CD14-positive monocyte (primary cell): ENCODE measurements around the gene CACHD1. TPM values are rescaled to one million over a fixed set of nuclear protein-coding genes. Genes with fewer than 3 reads are reported as not detected.

Source experiments
- DNase-seq, 3 donors: peaks; one replicate each; pipeline ENCODE4 v3.0.0-alpha.2; 2011 to 2022
- H2AFZ ChIP-seq: 2 replicates; pipeline ENCODE4 v1.6.0; 2012; ENCODE audit warnings: mild to moderate bottlenecking, low read depth, low read length, inconsistent platforms; ENCODE audit not compliant: insufficient read depth, poor library complexity, severe bottlenecking
- H3K27ac ChIP-seq, 2 donors: 1 replicate in 1 of 2; 2 replicates in 1 of 2; pipeline ENCODE4 v1.5.1; 2012 to 2013; ENCODE audit warnings: low read length in 2 of 2, control low read depth in 1 of 2, inconsistent platforms in 1 of 2, low read depth in 1 of 2, mild to moderate bottlenecking in 1 of 2
- H3K27me3 ChIP-seq, 2 donors: one replicate each; pipeline versions ENCODE4 v1.6.0 to v1.6.1; 2011 to 2013; ENCODE audit warnings: low read length in 2 of 2; ENCODE audit not compliant: control insufficient read depth in 2 of 2, insufficient read depth in 2 of 2
- H3K36me3 ChIP-seq, 2 donors: replicated peaks in 1 of 2; 1 replicate in 1 of 2; 2 replicates in 1 of 2; pipeline versions ENCODE4 v1.5.1 to v1.6.1; 2012 to 2013; ENCODE audit warnings: low read length in 2 of 2, control low read depth in 1 of 2, inconsistent platforms in 1 of 2, mild to moderate bottlenecking in 1 of 2; ENCODE audit not compliant: insufficient read depth in 2 of 2, control insufficient read depth in 1 of 2
- H3K4me1 ChIP-seq, 2 donors: 1 replicate in 1 of 2; 2 replicates in 1 of 2; pipeline versions ENCODE4 v1.5.1 to v1.6.1; 2012 to 2013; ENCODE audit warnings: low read length in 2 of 2, control low read depth in 1 of 2, inconsistent platforms in 1 of 2, mild to moderate bottlenecking in 1 of 2, moderate library complexity in 1 of 2; ENCODE audit not compliant: insufficient read depth in 2 of 2, control insufficient read depth in 1 of 2
- H3K4me2 ChIP-seq: replicated peaks from 2 replicates; pipeline ENCODE3; 2012; ENCODE audit warnings: low read length, moderate library complexity, mild to moderate bottlenecking; ENCODE audit not compliant: poor library complexity, severe bottlenecking; ENCODE audit errors: extremely low read depth
- H3K4me3 ChIP-seq, 3 experiments: fragments of 200-600 bp in 1 of 3; sonication (generic) in 1 of 3; replicated peaks in 1 of 3; 1 replicate in 2 of 3; 2 replicates in 1 of 3; pipeline ENCODE4 v1.5.1; 2011 to 2013; ENCODE audit warnings: low read length in 3 of 3, mild to moderate bottlenecking in 3 of 3, control low read depth in 2 of 3, low read depth in 2 of 3, inconsistent platforms in 1 of 3, moderate library complexity in 1 of 3
- H3K79me2 ChIP-seq: 2 replicates; pipeline ENCODE4 v1.6.0; 2012; ENCODE audit warnings: mild to moderate bottlenecking, control low read depth, inconsistent platforms, low read length, moderate library complexity; ENCODE audit not compliant: insufficient read depth
- H3K9ac ChIP-seq: 2 replicates; pipeline ENCODE4 v1.6.0; 2017; ENCODE audit warnings: low read length, mild to moderate bottlenecking; ENCODE audit not compliant: insufficient read depth, poor library complexity, severe bottlenecking
- H3K9me3 ChIP-seq, 2 donors: replicated peaks in 1 of 2; 1 replicate in 1 of 2; 2 replicates in 1 of 2; pipeline versions ENCODE4 v1.5.1 to v1.6.1; 2012 to 2013; ENCODE audit warnings: low read length in 2 of 2, control low read depth in 1 of 2; ENCODE audit not compliant: control insufficient read depth in 1 of 2, insufficient read depth in 1 of 2
- H4K20me1 ChIP-seq: 2 replicates; pipeline ENCODE4 v1.6.0; 2012; ENCODE audit warnings: mild to moderate bottlenecking, low read length, control low read depth, moderate library complexity; ENCODE audit not compliant: insufficient read depth
- H3K27ac Mint-ChIP-seq, 7 donors: one replicate each; pipeline ENCODE4 v1.8.0; 2020; ENCODE audit warnings: mild to moderate bottlenecking in 7 of 7, mixed read lengths in 7 of 7, moderate library complexity in 6 of 7, inconsistent platforms in 2 of 7
- H3K27me3 Mint-ChIP-seq, 3 donors: one replicate each; pipeline ENCODE4 v1.8.0; 2021 to 2022; ENCODE audit warnings: low read depth in 3 of 3, mild to moderate bottlenecking in 3 of 3, mixed read lengths in 3 of 3, moderate library complexity in 3 of 3, inconsistent platforms in 1 of 3
- H3K36me3 Mint-ChIP-seq, 2 donors: one replicate each; pipeline ENCODE4 v1.8.0; 2020; ENCODE audit warnings: mixed read lengths in 2 of 2, inconsistent platforms in 1 of 2, mild to moderate bottlenecking in 1 of 2
- H3K4me1 Mint-ChIP-seq: one replicate; pipeline ENCODE4 v1.8.0; 2020; ENCODE audit warnings: mild to moderate bottlenecking, mixed read lengths
- H3K4me3 Mint-ChIP-seq, 2 donors: one replicate each; pipeline ENCODE4 v1.8.0; 2020; ENCODE audit warnings: mild to moderate bottlenecking in 2 of 2, mixed read lengths in 2 of 2, moderate library complexity in 1 of 2
- H3K9me3 Mint-ChIP-seq, 7 donors: one replicate each; pipeline ENCODE4 v1.8.0; 2020 to 2022; ENCODE audit warnings: mixed read lengths in 7 of 7, mild to moderate bottlenecking in 6 of 7, moderate library complexity in 6 of 7, inconsistent platforms in 2 of 7
- WGBS: methylation state at CpG from one replicate; pipeline ENCODE4 v1.1.5; 2013; ENCODE audit warnings: missing lambda C conversion rate; ENCODE audit not compliant: insufficient coverage; 5-methylcytosine and 5-hydroxymethylcytosine counted together
- intact Hi-C, 2 donors: fragments of 100-400 bp; cut with micrococcal nuclease; formaldehyde crosslinking; loops; one replicate each; pipeline versions ENCODE4 v1.15.0 to v1.15.1; 2023
- polyA plus RNA-seq, 3 donors: library from polyadenylated mRNA; depleted of rRNA in 1 of 3; unstranded in 2 of 3; stranded (reverse) in 1 of 3; fragments of 300-500 nt in 2 of 3; fragments of >200 nt in 1 of 3; fragmentation: Illumina TruSeq in 2 of 3; gene quantifications; 1 replicate in 2 of 3; 2 replicates in 1 of 3; pipeline ENCODE4 v1.2.3, GENCODE V29; 2012 to 2021
- TF ChIP-seq, protein P1 (sequence below): fragments of 200-600 bp; IDR thresholded peaks from one replicate; pipeline ENCODE4 v1.8.0; 2022; ENCODE audit warnings: antibody characterized with exemption, mild to moderate bottlenecking

CACHD1 gene
- polyA plus RNA-seq, 3 donors = 0.12 TPM; not detected in 2

- Mint-ChIP-seq H3K27ac (no peak overlapping the region), H3K4me1 (no peaks in the 10 kb centered on the region), H3K27me3 (peaks cover 0 to 3% (median 0%) of the 10 kb centered on the region in 3 donors), H3K4me3 (no peak overlapping the region), H3K9me3 (no peaks in the 10 kb centered on the region), H3K36me3 (no peaks in the 10 kb centered on the region)
- Histone ChIP-seq H3K27me3 (no peaks in the 10 kb centered on the region), H3K36me3 (no peaks in the 10 kb centered on the region), H3K9me3 (no peaks in the 10 kb centered on the region), H3K9ac (no peak overlapping the region), H3K79me2 (no peaks in the 10 kb centered on the region), H3K27ac (no peak overlapping the region), H2AFZ (no peak overlapping the region), H3K4me1 (no peaks in the 10 kb centered on the region), H3K4me3 (no peak overlapping the region), H4K20me1 (no peaks in the 10 kb centered on the region), H3K4me2 (no peak overlapping the region)
- no peak for DNase-seq
- no CpG with 5 or more reads among the region's 4 CpGs for WGBS
- intact Hi-C loops = no loop called here
- TF ChIP-seq, protein P1, sequence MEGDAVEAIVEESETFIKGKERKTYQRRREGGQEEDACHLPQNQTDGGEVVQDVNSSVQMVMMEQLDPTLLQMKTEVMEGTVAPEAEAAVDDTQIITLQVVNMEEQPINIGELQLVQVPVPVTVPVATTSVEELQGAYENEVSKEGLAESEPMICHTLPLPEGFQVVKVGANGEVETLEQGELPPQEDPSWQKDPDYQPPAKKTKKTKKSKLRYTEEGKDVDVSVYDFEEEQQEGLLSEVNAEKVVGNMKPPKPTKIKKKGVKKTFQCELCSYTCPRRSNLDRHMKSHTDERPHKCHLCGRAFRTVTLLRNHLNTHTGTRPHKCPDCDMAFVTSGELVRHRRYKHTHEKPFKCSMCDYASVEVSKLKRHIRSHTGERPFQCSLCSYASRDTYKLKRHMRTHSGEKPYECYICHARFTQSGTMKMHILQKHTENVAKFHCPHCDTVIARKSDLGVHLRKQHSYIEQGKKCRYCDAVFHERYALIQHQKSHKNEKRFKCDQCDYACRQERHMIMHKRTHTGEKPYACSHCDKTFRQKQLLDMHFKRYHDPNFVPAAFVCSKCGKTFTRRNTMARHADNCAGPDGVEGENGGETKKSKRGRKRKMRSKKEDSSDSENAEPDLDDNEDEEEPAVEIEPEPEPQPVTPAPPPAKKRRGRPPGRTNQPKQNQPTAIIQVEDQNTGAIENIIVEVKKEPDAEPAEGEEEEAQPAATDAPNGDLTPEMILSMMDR = no peak
Observed at GRCh38 chr1:64676386-64676785, 206.5 kb downstream of the CACHD1 start.

- H3K36me3 Mint-ChIP-seq = no peaks in the 10 kb centered on the region
Observed at GRCh38 chr1:64677532-64677931, 207.6 kb downstream of the CACHD1 start.

More at GRCh38 chr1:64677532-64677931, 207.6 kb downstream of the CACHD1 start:
- no peak for DNase-seq
- H3K36me3 ChIP-seq = no peaks in the 10 kb centered on the region
- H3K27ac Mint-ChIP-seq = no peak overlapping the region
- H3K4me2 ChIP-seq = no peak overlapping the region
- H4K20me1 ChIP-seq = no peaks in the 10 kb centered on the region
- H3K27ac ChIP-seq = no peak overlapping the region
- WGBS = 100% methylated on average over 1 of the region's 1 CpG
- H3K9ac ChIP-seq = no peak overlapping the region
- no peak overlapping the region for H3K4me3 ChIP-seq
- no peaks in the 10 kb centered on the region for H3K4me1 ChIP-seq
- H3K9me3 ChIP-seq = no peaks in the 10 kb centered on the region
- H3K9me3 Mint-ChIP-seq = no peaks in the 10 kb centered on the region
- no peaks in the 10 kb centered on the region for H3K4me1 Mint-ChIP-seq
- H3K4me3 Mint-ChIP-seq = no peak overlapping the region
- no peaks in the 10 kb centered on the region for H3K27me3 ChIP-seq
- TF ChIP-seq, protein P1 = no peak
- no peak overlapping the region for H2AFZ ChIP-seq
- no peaks in the 10 kb centered on the region for H3K79me2 ChIP-seq
- intact Hi-C loops = no loop called here
- peaks cover 0 to 3% (median 1%) of the 10 kb centered on the region in 3 donors for H3K27me3 Mint-ChIP-seq
